HepG2 (cell line): ENCODE measurements around the gene TEF. TPM values are rescaled to one million over a fixed set of nuclear protein-coding genes. Genes with fewer than 3 reads are reported as not detected.

Experiments used
- AKNA ChIP-seq: sonication (generic); formaldehyde crosslinking; IDR thresholded peaks from 2 replicates; pipeline ENCODE4 v1.4.0; 2020; ENCODE audit warnings: missing genetic modification reagents, borderline replicate concordance
- FOXA1 ChIP-seq, 2 experiments: fragments of 450-650 bp in 1 of 2; sonication (generic) in 1 of 2; formaldehyde crosslinking in 1 of 2; IDR thresholded peaks; 2 replicates each; pipeline versions ENCODE4 v1.4.0 to v1.6.1; 2016 to 2020; ENCODE audit warnings: missing genetic modification reagents in 1 of 2
- GATAD1 ChIP-seq: IDR thresholded peaks from 2 replicates; pipeline ENCODE4 v1.6.1; 2016; ENCODE audit warnings: missing genetic modification reagents, missing compliant biosample characterization
- HOMEZ ChIP-seq: IDR thresholded peaks from 2 replicates; pipeline ENCODE4 v1.6.1; 2016; ENCODE audit warnings: low read depth
- HOXD1 ChIP-seq: sonication (generic); formaldehyde crosslinking; IDR thresholded peaks from 2 replicates; pipeline ENCODE4 v1.5.0; 2020; ENCODE audit warnings: missing genetic modification reagents
- IKZF1 ChIP-seq: fragments of 450-650 bp; IDR thresholded peaks from 2 replicates; pipeline ENCODE4 v1.7.1; 2016
- SIN3A ChIP-seq: IDR thresholded peaks from 2 replicates; pipeline ENCODE4 v1.6.1; 2011; ENCODE audit warnings: low read depth, mild to moderate bottlenecking, control low read depth, low read length, borderline replicate concordance
- TEAD2 ChIP-seq: sonication (generic); formaldehyde crosslinking; IDR thresholded peaks from 2 replicates; pipeline ENCODE4 v1.9.0; 2021; ENCODE audit warnings: missing genetic modification reagents
- THAP8 ChIP-seq: sonication (generic); formaldehyde crosslinking; IDR thresholded peaks from 2 replicates; pipeline ENCODE4 v1.5.1; 2020; ENCODE audit warnings: missing genetic modification reagents, mild to moderate bottlenecking, borderline replicate concordance
- THRA ChIP-seq: sonication (generic); formaldehyde crosslinking; IDR thresholded peaks from 2 replicates; pipeline ENCODE4 v1.4.0; 2020; ENCODE audit warnings: missing genetic modification reagents, borderline replicate concordance
- TMF1 ChIP-seq: sonication (generic); formaldehyde crosslinking; IDR thresholded peaks from 2 replicates; pipeline ENCODE4 v1.8.1; 2022; ENCODE audit warnings: low read depth, missing genetic modification reagents
- ZBTB25 ChIP-seq: IDR thresholded peaks from 2 replicates; pipeline ENCODE4 v1.6.1; 2018; ENCODE audit warnings: missing genetic modification reagents
- ZBTB37 ChIP-seq: sonication (generic); formaldehyde crosslinking; IDR thresholded peaks from 2 replicates; pipeline ENCODE4 v1.4.0; 2020; ENCODE audit warnings: mild to moderate bottlenecking, missing genetic modification reagents
- ZNF382 ChIP-seq: sonication (generic); formaldehyde crosslinking; IDR thresholded peaks from 2 replicates; pipeline ENCODE4 v1.5.0; 2020; ENCODE audit warnings: missing genetic modification reagents, mild to moderate bottlenecking, borderline replicate concordance
- ZNF589 ChIP-seq: sonication (generic); formaldehyde crosslinking; conservative IDR thresholded peaks from 2 replicates; pipeline ENCODE4 v1.8.0; 2022; ENCODE audit warnings: mild to moderate bottlenecking, moderate library complexity, missing genetic modification reagents
- ZNF709 ChIP-seq: sonication (generic); formaldehyde crosslinking; IDR thresholded peaks from 2 replicates; pipeline ENCODE4 v1.5.0; 2020; ENCODE audit warnings: mild to moderate bottlenecking, missing genetic modification reagents
- ZNF782 ChIP-seq: sonication (generic); formaldehyde crosslinking; IDR thresholded peaks from 2 replicates; pipeline ENCODE4 v1.4.0; 2020; ENCODE audit warnings: missing genetic modification reagents, mild to moderate bottlenecking, borderline replicate concordance
- ZNF891 ChIP-seq: sonication (generic); formaldehyde crosslinking; IDR thresholded peaks from 2 replicates; pipeline ENCODE4 v1.5.0; 2020; ENCODE audit warnings: mild to moderate bottlenecking, missing genetic modification reagents
- polyA plus RNA-seq, 8 experiments: library from polyadenylated mRNA; depleted of rRNA in 3 of 8; stranded (reverse) in 7 of 8; unstranded in 1 of 8; fragments of >200 nt; fragmentation: Illumina TruSeq in 4 of 8; extraction: Trizol in 4 of 8; gene quantifications; 2 replicates each; pipeline versions ENCODE4 v1.2.1 to v1.2.3, GENCODE V29; 2011 to 2016; ENCODE audit warnings: low read depth in 4 of 8, missing spikeins in 1 of 8, mixed read lengths in 1 of 8; ENCODE audit not compliant: insufficient read depth in 1 of 8
- total RNA-seq, 5 experiments: library from RNA; depleted of rRNA; stranded (reverse); fragments of >200 nt; fragmentation: Illumina TruSeq; extraction: Trizol; gene quantifications; 2 replicates each; pipeline ENCODE4 v1.2.3, GENCODE V29; 2016; ENCODE audit warnings: low read depth in 1 of 5

Gene TEF
- total and polyA plus RNA-seq, 2 of the 13 experiments (the other 11 are each of a cell fraction or from before 2014, with no cell fraction given): 7.6 to 11.2 TPM

GRCh38 chr22:41444360-41445128 is 62.8 kb downstream of the TEF start (continued):
- TF ChIP-seq SIN3A (no peak; the same call in 1 of the 2 replicates), TMF1 (CRISPR knock-in tag) (no peak), THAP8 (CRISPR knock-in tag) (no peak), ZNF382 (CRISPR knock-in tag) (no peak), AKNA (CRISPR knock-in tag) (no peak), FOXA1 (IDR thresholded peaks at IDR 0.05) (no peak), FOXA1 (CRISPR knock-in tag; IDR thresholded peaks at IDR 0.05) (no peak), ZNF782 (CRISPR knock-in tag) (no peak; the same call in 1 of the 2 replicates), GATAD1 (peak; percentile 84), HOXD1 (CRISPR knock-in tag) (no peak), HOMEZ (CRISPR knock-in tag) (no peak), ZBTB37 (CRISPR knock-in tag) (no peak), TEAD2 (no peak), ZBTB25 (peak; percentile 36; the same call in 1 of the 2 replicates), ZNF589 (CRISPR knock-in tag) (no peak), THRA (CRISPR knock-in tag) (0 out of 2 replicates have a peak, but pooled peaks have one; percentile 10), ZNF891 (no peak), IKZF1 (no peak), ZNF709 (CRISPR knock-in tag) (0 out of 2 replicates have a peak, but pooled peaks have one; percentile 43)
